ENCODE results near the gene ARFGEF3. TPM values are rescaled to one million over a fixed set of nuclear protein-coding genes. Genes with fewer than 3 reads are reported as not detected.

ARFGEF3 gene
- total RNA-seq, 1 donor from 2014 or later = 1.8 TPM

- Histone ChIP-seq H3K27ac (no peak overlapping the region), H3K4me3 (no peak overlapping the region), H3K27me3 (no peaks in the 10 kb centered on the region), H3K4me1 (no peaks in the 10 kb centered on the region), H3K9me3 (no peaks in the 10 kb centered on the region), H3K36me3 (no peaks in the 10 kb centered on the region)
- intact Hi-C loops (cut with DNase I) = no loop called here
- no peak for DNase-seq (ENCODE audit: low spot score in 2 of 2)
- TF ChIP-seq, protein P1, sequence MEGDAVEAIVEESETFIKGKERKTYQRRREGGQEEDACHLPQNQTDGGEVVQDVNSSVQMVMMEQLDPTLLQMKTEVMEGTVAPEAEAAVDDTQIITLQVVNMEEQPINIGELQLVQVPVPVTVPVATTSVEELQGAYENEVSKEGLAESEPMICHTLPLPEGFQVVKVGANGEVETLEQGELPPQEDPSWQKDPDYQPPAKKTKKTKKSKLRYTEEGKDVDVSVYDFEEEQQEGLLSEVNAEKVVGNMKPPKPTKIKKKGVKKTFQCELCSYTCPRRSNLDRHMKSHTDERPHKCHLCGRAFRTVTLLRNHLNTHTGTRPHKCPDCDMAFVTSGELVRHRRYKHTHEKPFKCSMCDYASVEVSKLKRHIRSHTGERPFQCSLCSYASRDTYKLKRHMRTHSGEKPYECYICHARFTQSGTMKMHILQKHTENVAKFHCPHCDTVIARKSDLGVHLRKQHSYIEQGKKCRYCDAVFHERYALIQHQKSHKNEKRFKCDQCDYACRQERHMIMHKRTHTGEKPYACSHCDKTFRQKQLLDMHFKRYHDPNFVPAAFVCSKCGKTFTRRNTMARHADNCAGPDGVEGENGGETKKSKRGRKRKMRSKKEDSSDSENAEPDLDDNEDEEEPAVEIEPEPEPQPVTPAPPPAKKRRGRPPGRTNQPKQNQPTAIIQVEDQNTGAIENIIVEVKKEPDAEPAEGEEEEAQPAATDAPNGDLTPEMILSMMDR (IDR thresholded peaks at IDR 0.05) = no peak
These were observed 18.9 kb upstream of the ARFGEF3 start for GRCh38 chr6:138142806-138143205.

- Histone ChIP-seq H3K4me1 (no peaks in the 10 kb centered on the region), H3K27me3 (no peaks in the 10 kb centered on the region), H3K36me3 (no peaks in the 10 kb centered on the region), H3K4me3 (no peak overlapping the region), H3K27ac (no peak overlapping the region), H3K9me3 (no peaks in the 10 kb centered on the region)
- TF ChIP-seq, protein P1 (IDR thresholded peaks at IDR 0.05) = no peak
- intact Hi-C loops (cut with DNase I) = no loop called here
- no peak for DNase-seq (ENCODE audit: low spot score in 2 of 2)
These were observed 16.3 kb upstream of the ARFGEF3 start for GRCh38 chr6:138145402-138145801.

DNA sequence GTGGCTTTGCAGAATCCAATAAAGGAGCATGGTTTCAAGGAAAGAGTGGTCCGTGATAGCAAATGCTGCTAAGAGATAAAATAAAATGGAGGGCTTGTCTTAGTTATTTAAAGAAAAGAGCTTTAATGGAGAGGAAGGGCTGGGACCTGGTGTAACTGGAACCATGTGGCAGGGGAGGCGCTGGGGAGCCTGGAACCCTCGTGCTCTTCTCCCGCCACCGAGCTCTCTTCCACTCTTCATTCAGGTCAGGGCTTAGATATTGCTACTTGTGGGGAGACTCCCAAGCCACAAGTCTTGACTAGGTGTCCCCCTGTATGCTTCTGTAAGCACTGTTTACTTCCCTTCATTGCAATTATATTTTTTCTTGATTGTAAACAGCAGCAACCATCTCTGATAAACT lies 15.2 kb upstream of the ARFGEF3 start:
- Histone ChIP-seq H3K27me3 (no peaks in the 10 kb centered on the region), H3K4me3 (no peak overlapping the region), H3K9me3 (no peaks in the 10 kb centered on the region), H3K36me3 (no peaks in the 10 kb centered on the region), H3K27ac (no peak overlapping the region), H3K4me1 (no peaks in the 10 kb centered on the region)
- intact Hi-C loops (cut with DNase I) = no loop called here
- TF ChIP-seq, protein P1 (IDR thresholded peaks at IDR 0.05) = no peak
- no peak for DNase-seq (ENCODE audit: low spot score in 2 of 2)

- no peak overlapping the region for H3K4me3 ChIP-seq
- H3K27ac ChIP-seq = no peak overlapping the region
- no peaks in the 10 kb centered on the region for H3K27me3 ChIP-seq
- no peaks in the 10 kb centered on the region for H3K36me3 ChIP-seq
- no peaks in the 10 kb centered on the region for H3K4me1 ChIP-seq
- TF ChIP-seq, protein P1 (IDR thresholded peaks at IDR 0.05) = no peak
- no peak for DNase-seq (ENCODE audit: low spot score in 2 of 2)
- peaks cover 0 to 12% of the 10 kb centered on the region in 2 donors for H3K9me3 ChIP-seq
- intact Hi-C loops (cut with DNase I) = no loop called here
These were observed 6.3 kb upstream of the ARFGEF3 start for GRCh38 chr6:138155443-138155842.

- no peaks in the 10 kb centered on the region for H3K36me3 ChIP-seq
- no peaks in the 10 kb centered on the region for H3K27me3 ChIP-seq
- TF ChIP-seq, protein P1 (IDR thresholded peaks at IDR 0.05) = no peak
- no peak overlapping the region for H3K4me3 ChIP-seq
- no peak for DNase-seq (ENCODE audit: low spot score in 2 of 2)
- intact Hi-C loops (cut with DNase I) = no loop called here
- H3K27ac ChIP-seq = no peak overlapping the region
- H3K4me1 ChIP-seq = peaks cover 4 to 7% of the 10 kb centered on the region in 2 donors
- peaks cover 0 to 1% of the 10 kb centered on the region in 2 donors for H3K9me3 ChIP-seq
These were observed 3.6 kb upstream of the ARFGEF3 start for GRCh38 chr6:138157986-138158638.

DNA sequence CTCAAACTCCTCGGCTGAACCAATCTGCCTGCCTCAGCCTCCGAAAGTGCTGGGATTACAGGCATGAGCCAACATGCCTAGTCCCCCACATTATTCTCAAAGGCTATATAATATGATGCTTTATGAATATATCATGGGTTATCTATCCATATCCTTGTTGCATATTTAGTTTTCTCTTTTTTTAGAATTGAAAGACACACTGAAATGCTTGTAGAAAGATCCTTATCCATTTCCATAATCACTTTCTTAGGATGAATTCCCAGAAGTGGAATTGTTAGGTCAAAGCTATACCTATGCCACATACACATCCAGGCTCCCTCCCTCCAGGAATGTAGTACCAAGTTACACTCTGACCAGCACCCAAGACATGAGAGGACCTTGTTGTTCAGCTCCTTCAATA lies 2.5 kb upstream of the ARFGEF3 start:
- no peak for DNase-seq (ENCODE audit: low spot score in 2 of 2)
- intact Hi-C loops (cut with DNase I) = no loop called here
- Histone ChIP-seq H3K27ac (no peak overlapping the region), H3K9me3 (no peaks in the 10 kb centered on the region), H3K27me3 (no peaks in the 10 kb centered on the region), H3K36me3 (no peaks in the 10 kb centered on the region), H3K4me3 (no peak overlapping the region), H3K4me1 (peaks cover 4 to 7% of the 10 kb centered on the region in 2 donors)
- TF ChIP-seq, protein P1 (IDR thresholded peaks at IDR 0.05) = no peak

All from ascending aorta (tissue), 2 donors.